OCI-LY1 (cell line): ENCODE results near the gene IQUB.
"Not testable (repeated sequence)": the region's sequence is repeated elsewhere in the genome, so short reads cannot be mapped to it uniquely, and the experiment has no call there.

Source experiments
- H2AFZ ChIP-seq: fragments of 200-600 bp; sonication (generic), shearing (Covaris generic); 2 replicates; pipeline ENCODE4 v1.6.0; 2014; ENCODE audit warnings: antibody characterized with exemption, mild to moderate bottlenecking, low read length
- H3F3A ChIP-seq: fragments of 200-600 bp; sonication (generic), shearing (Covaris generic); 2 replicates; pipeline ENCODE4 v1.6.0; 2014; ENCODE audit warnings: mild to moderate bottlenecking, antibody characterized with exemption, low read length, moderate library complexity; ENCODE audit not compliant: insufficient read depth
- H3K27ac ChIP-seq: fragments of 200-600 bp; sonication (generic); 2 replicates; pipeline ENCODE4 v1.5.1; 2014; ENCODE audit warnings: low read length, mixed run types, mild to moderate bottlenecking, low read depth; ENCODE audit not compliant: poor library complexity, severe bottlenecking
- H3K27me3 ChIP-seq: fragments of 200-600 bp; sonication (generic); 2 replicates; pipeline ENCODE4 v1.6.0; 2014; ENCODE audit warnings: antibody characterized with exemption, mild to moderate bottlenecking, low read length, moderate library complexity; ENCODE audit not compliant: insufficient read depth
- H3K36me3 ChIP-seq: fragments of 200-600 bp; sonication (generic); 2 replicates; pipeline ENCODE4 v1.6.1; 2014; ENCODE audit warnings: mild to moderate bottlenecking, antibody characterized with exemption, low read length, moderate library complexity, mixed read lengths; ENCODE audit not compliant: insufficient read depth
- H3K4me1 ChIP-seq: fragments of 200-600 bp; sonication (generic); 2 replicates; pipeline ENCODE4 v1.5.1; 2014; ENCODE audit warnings: mild to moderate bottlenecking, low read length, moderate library complexity; ENCODE audit not compliant: insufficient read depth, severe bottlenecking
- H3K4me2 ChIP-seq: fragments of 200-600 bp; sonication (generic), shearing (Covaris generic); 2 replicates; pipeline ENCODE4 v1.6.1; 2014; ENCODE audit warnings: low read length
- H3K4me3 ChIP-seq: fragments of 200-600 bp; sonication (generic); 2 replicates; pipeline ENCODE4 v1.5.1; 2014; ENCODE audit warnings: low read length, low read depth, mild to moderate bottlenecking, mixed read lengths; ENCODE audit not compliant: poor library complexity, severe bottlenecking
- H3K79me2 ChIP-seq: fragments of 200-600 bp; shearing (Covaris generic); 2 replicates; pipeline ENCODE4 v1.6.1; 2016; ENCODE audit warnings: mixed run types, low read length, mixed read lengths; ENCODE audit not compliant: insufficient read depth
- H3K9ac ChIP-seq: fragments of 200-600 bp; sonication (generic), shearing (Covaris generic); 2 replicates; pipeline ENCODE4 v1.6.1; 2014; ENCODE audit warnings: mild to moderate bottlenecking, low read length, mixed read lengths
- H3K9me2 ChIP-seq: fragments of 200-600 bp; sonication (generic), shearing (Covaris generic); 2 replicates; pipeline ENCODE4 v1.6.1; 2014; ENCODE audit warnings: low read depth, mild to moderate bottlenecking, low read length, mixed read lengths
- H3K9me3 ChIP-seq: fragments of 200-600 bp; shearing (Covaris generic); 2 replicates; pipeline ENCODE4 v1.6.1; 2014; ENCODE audit warnings: low read length, mixed read lengths
- H4K20me1 ChIP-seq: fragments of 200-600 bp; sonication (generic), shearing (Covaris generic); 2 replicates; pipeline ENCODE4 v1.6.0; 2016; ENCODE audit warnings: mild to moderate bottlenecking, low read length; ENCODE audit not compliant: insufficient read depth
- CTCF ChIP-seq: fragments of 200-600 bp; sonication (generic), shearing (Covaris generic); IDR thresholded peaks from 2 replicates; pipeline ENCODE4 v1.5.1; 2017; ENCODE audit warnings: mild to moderate bottlenecking, antibody characterized with exemption, low read length, moderate library complexity, mixed read lengths
- EZH2 ChIP-seq: fragments of 200-600 bp; sonication (generic), shearing (Covaris generic); IDR thresholded peaks from 2 replicates; pipeline ENCODE4 v1.8.0; 2017; ENCODE audit warnings: borderline replicate concordance, mixed run types, mild to moderate bottlenecking, antibody characterized with exemption, low read length, moderate library complexity, mixed read lengths

Gene IQUB

DNA sequence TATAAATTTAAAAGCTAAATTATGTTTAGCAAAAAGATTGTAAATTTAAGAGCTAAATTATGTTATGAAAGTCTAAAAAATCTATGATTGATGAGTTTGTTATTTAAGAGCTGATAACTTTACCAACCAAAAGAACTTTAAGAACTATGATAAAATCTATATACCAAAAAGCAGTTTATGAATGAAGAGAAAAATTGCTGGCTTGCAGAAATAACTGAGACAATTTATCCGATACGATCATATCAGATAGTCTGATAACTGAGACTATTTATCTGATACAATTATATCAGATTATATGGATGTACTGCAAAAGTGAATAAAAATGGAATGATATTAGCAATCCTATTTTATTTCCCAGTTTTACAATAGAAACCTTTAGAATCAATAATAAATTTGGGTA is 50.2 kb downstream of the IQUB start:
- Histone ChIP-seq H4K20me1 (no peaks in the 10 kb centered on the region), H3F3A (no peaks in the 10 kb centered on the region), H3K4me2 (no peak overlapping the region), H3K9ac (no peak overlapping the region), H3K27ac (no peak overlapping the region), H3K36me3 (no peaks in the 10 kb centered on the region), H3K4me3 (no peak overlapping the region), H2AFZ (no peak overlapping the region), H3K79me2 (no peaks in the 10 kb centered on the region), H3K9me3 (no peaks in the 10 kb centered on the region; the same call in 1 of the 2 replicates), H3K9me2 (no peaks in the 10 kb centered on the region), H3K27me3 (no peaks in the 10 kb centered on the region), H3K4me1 (no peaks in the 10 kb centered on the region)
- TF ChIP-seq EZH2 = no peak
- no peak for TF ChIP-seq CTCF

- no peaks in the 10 kb centered on the region for H3K36me3 ChIP-seq
- H4K20me1 ChIP-seq = no peaks in the 10 kb centered on the region
- H3K4me3 ChIP-seq = no peak overlapping the region
- no peaks in the 10 kb centered on the region for H3K9me3 ChIP-seq
- no peak for TF ChIP-seq EZH2
- TF ChIP-seq CTCF = no peak
- H3K4me1 ChIP-seq = no peaks in the 10 kb centered on the region
- H3K27me3 ChIP-seq = no peaks in the 10 kb centered on the region
- H3F3A ChIP-seq = no peaks in the 10 kb centered on the region
- no peak overlapping the region for H2AFZ ChIP-seq
- no peak overlapping the region for H3K27ac ChIP-seq
- H3K9me2 ChIP-seq = no peaks in the 10 kb centered on the region
- no peak overlapping the region for H3K4me2 ChIP-seq
- H3K9ac ChIP-seq = no peak overlapping the region
- H3K79me2 ChIP-seq = no peaks in the 10 kb centered on the region
These were observed 54.3 kb downstream of the IQUB start for GRCh38 chr7:123480107-123480506.

- not testable (repeated sequence) for H3K4me3 ChIP-seq, H3K27me3 ChIP-seq, H4K20me1 ChIP-seq, H3K4me1 ChIP-seq, H3K27ac ChIP-seq, H3K9me3 ChIP-seq, H3K9me2 ChIP-seq, H3K4me2 ChIP-seq, H3F3A ChIP-seq, H3K9ac ChIP-seq, H3K79me2 ChIP-seq, H2AFZ ChIP-seq, H3K36me3 ChIP-seq
These were observed 56.3 kb downstream of the IQUB start for GRCh38 chr7:123478056-123478455.

GRCh38 chr7:123472750-123473445 is 61.5 kb downstream of the IQUB start:
- TF ChIP-seq CTCF (no peak), EZH2 (no peak)
- Histone ChIP-seq H3K4me3 (no peak overlapping the region), H3K36me3 (no peaks in the 10 kb centered on the region)

More at GRCh38 chr7:123472750-123473445, 61.5 kb downstream of the IQUB start:
- H3K9me3 ChIP-seq = no peaks in the 10 kb centered on the region
- H3K27me3 ChIP-seq = no peaks in the 10 kb centered on the region
- H3K27ac ChIP-seq = no peak overlapping the region
- no peak overlapping the region for H3K9ac ChIP-seq
- H3F3A ChIP-seq = no peaks in the 10 kb centered on the region
- H3K9me2 ChIP-seq = no peaks in the 10 kb centered on the region
- H4K20me1 ChIP-seq = no peaks in the 10 kb centered on the region
- no peaks in the 10 kb centered on the region for H3K79me2 ChIP-seq
- no peak overlapping the region for H3K4me2 ChIP-seq
- no peak overlapping the region for H2AFZ ChIP-seq
- H3K4me1 ChIP-seq = no peaks in the 10 kb centered on the region
